Stomach smooth muscle (tissue), 2 donors: ENCODE results near the gene NRARP.

ENCODE experiments used
- H3K27ac ChIP-seq: one replicate; pipeline ENCODE4 v1.7.0; 2013; ENCODE audit warnings: mild to moderate bottlenecking, low read length, inconsistent platforms
- H3K27me3 ChIP-seq, 2 donors: one replicate each; pipeline ENCODE4 v1.7.0; 2013; ENCODE audit warnings: low read length in 2 of 2; ENCODE audit not compliant: insufficient read depth in 2 of 2, control insufficient read depth in 1 of 2
- H3K36me3 ChIP-seq, 2 donors: one replicate each; pipeline ENCODE4 v1.7.0; 2013; ENCODE audit warnings: low read length in 2 of 2; ENCODE audit not compliant: control insufficient read depth in 2 of 2, insufficient read depth in 2 of 2
- H3K4me1 ChIP-seq: one replicate; pipeline ENCODE4 v1.7.0; 2013; ENCODE audit warnings: low read length; ENCODE audit not compliant: control insufficient read depth, insufficient read depth
- H3K4me3 ChIP-seq, 2 donors: one replicate each; pipeline ENCODE4 v1.7.0; 2013; ENCODE audit warnings: low read length in 2 of 2
- H3K9ac ChIP-seq, 2 donors: one replicate each; pipeline ENCODE4 v1.7.0; 2013; ENCODE audit warnings: low read length in 2 of 2, mild to moderate bottlenecking in 1 of 2
- H3K9me3 ChIP-seq, 2 donors: one replicate each; pipeline ENCODE4 v1.7.0; 2013; ENCODE audit warnings: low read length in 2 of 2; ENCODE audit not compliant: control insufficient read depth in 2 of 2
- donor health status: healthy.
- donor health status: Pancreatic carcinoma.

Gene NRARP

GRCh38 chr9:137320555-137321384 is 18.7 kb upstream of the NRARP start:
- H3K36me3 ChIP-seq: no peaks in the 10 kb centered on the region
- H3K27me3 ChIP-seq: peaks cover 4 to 18% of the 10 kb centered on the region in 2 donors
- H3K4me3 ChIP-seq: no peak overlapping the region
- peaks cover 8% of the 10 kb centered on the region for H3K4me1 ChIP-seq
- H3K9ac ChIP-seq: no peak overlapping the region
- no peak overlapping the region for H3K27ac ChIP-seq
- no peaks in the 10 kb centered on the region for H3K9me3 ChIP-seq

- Histone ChIP-seq H3K4me3 (no peak overlapping the region), H3K27me3 (peaks cover 5 to 26% of the 10 kb centered on the region in 2 donors), H3K9ac (no peak overlapping the region), H3K4me1 (peaks cover 8% of the 10 kb centered on the region), H3K9me3 (no peaks in the 10 kb centered on the region), H3K36me3 (no peaks in the 10 kb centered on the region), H3K27ac (no peak overlapping the region)
Measured at GRCh38 chr9:137319739-137320551, 17.9 kb upstream of the NRARP start.

- H3K36me3 ChIP-seq: no peaks in the 10 kb centered on the region
- H3K4me3 ChIP-seq: no peak overlapping the region
- H3K9ac ChIP-seq: no peak overlapping the region
- peaks cover 8% of the 10 kb centered on the region for H3K4me1 ChIP-seq
- H3K9me3 ChIP-seq: no peaks in the 10 kb centered on the region
- H3K27ac ChIP-seq: no peak overlapping the region
- H3K27me3 ChIP-seq: peaks cover 8 to 26% of the 10 kb centered on the region in 2 donors
Measured at GRCh38 chr9:137319011-137319738, 17.1 kb upstream of the NRARP start.

- Histone ChIP-seq H3K4me1 (peaks cover 8% of the 10 kb centered on the region), H3K9me3 (no peaks in the 10 kb centered on the region), H3K4me3 (no peak overlapping the region), H3K27me3 (peaks cover 8 to 26% of the 10 kb centered on the region in 2 donors), H3K9ac (no peak overlapping the region), H3K27ac (no peak overlapping the region), H3K36me3 (no peaks in the 10 kb centered on the region)
Measured at GRCh38 chr9:137318602-137319001, 16.5 kb upstream of the NRARP start.

GRCh38 chr9:137317718-137318511 is 15.8 kb upstream of the NRARP start:
- H3K4me1 ChIP-seq: peaks cover 8% of the 10 kb centered on the region

GRCh38 chr9:137317021-137317717 is 15.1 kb upstream of the NRARP start:
- Histone ChIP-seq H3K27ac (no peak overlapping the region), H3K4me3 (no peak overlapping the region), H3K9ac (no peak overlapping the region), H3K9me3 (no peaks in the 10 kb centered on the region), H3K4me1 (peaks cover 8% of the 10 kb centered on the region), H3K36me3 (no peaks in the 10 kb centered on the region), H3K27me3 (peaks cover 8 to 26% of the 10 kb centered on the region in 2 donors)

More at GRCh38 chr9:137317718-137318511, 15.8 kb upstream of the NRARP start:
- Histone ChIP-seq H3K27me3 (peaks cover 8 to 26% of the 10 kb centered on the region in 2 donors), H3K27ac (no peak overlapping the region), H3K36me3 (no peaks in the 10 kb centered on the region), H3K9ac (no peak overlapping the region), H3K4me3 (no peak overlapping the region), H3K9me3 (no peaks in the 10 kb centered on the region)

- H3K4me3 ChIP-seq: peak overlapping the region in 1 of 2 donors; percentile 29
- H3K9ac ChIP-seq: no peak overlapping the region
- peaks cover 8 to 26% of the 10 kb centered on the region in 2 donors for H3K27me3 ChIP-seq
- H3K36me3 ChIP-seq: no peaks in the 10 kb centered on the region
- peaks cover 8% of the 10 kb centered on the region for H3K4me1 ChIP-seq
- H3K9me3 ChIP-seq: no peaks in the 10 kb centered on the region
- no peak overlapping the region for H3K27ac ChIP-seq
Measured at GRCh38 chr9:137316012-137316981, 14.2 kb upstream of the NRARP start.

GRCh38 chr9:137315581-137316011 is 13.5 kb upstream of the NRARP start:
- no peaks in the 10 kb centered on the region for H3K9me3 ChIP-seq
- peaks cover 8% of the 10 kb centered on the region for H3K4me1 ChIP-seq
- no peak overlapping the region for H3K9ac ChIP-seq
- H3K27ac ChIP-seq: no peak overlapping the region
- H3K36me3 ChIP-seq: no peaks in the 10 kb centered on the region
- peaks cover 8 to 26% of the 10 kb centered on the region in 2 donors for H3K27me3 ChIP-seq
- H3K4me3 ChIP-seq: no peak overlapping the region
